MCF 10A (cell line): Measurements from ENCODE around the gene GOSR2. TPM values are rescaled to one million over a fixed set of nuclear protein-coding genes. Genes with fewer than 3 reads are reported as not detected.

Experiments used
- BruUV-seq: library from RNA; stranded (reverse); fragments of 400-500 nt; replicated peaks from 2 replicates; lab custom pipeline; 2021; lab: Mats Ljungman, UMichigan
- CTCF ChIA-PET: fragments of 300-600 bp; sonication (Branson Sonifier 250); formaldehyde crosslinking; extraction: SDS; loops from one replicate; lab custom pipeline; 2021; ENCODE audit warnings: antibody characterized with exemption, inconsistent platforms; lab: Yijun Ruan, JAX
- POLR2A ChIA-PET: fragments of 300-600, 350-650 bp; sonication (Branson Sonifier 250); formaldehyde crosslinking; extraction: SDS; loops from one replicate; lab custom pipeline; 2020; ENCODE audit warnings: antibody characterized with exemption, inconsistent platforms; lab: Yijun Ruan, JAX
- DNase-seq: peaks from one replicate; pipeline ENCODE4 v3.0.0-alpha.2; 2018; ENCODE audit not compliant: unreplicated experiment
- H3K27ac Mint-ChIP-seq: one replicate; pipeline ENCODE4 v1.8.0; 2022; ENCODE audit warnings: mild to moderate bottlenecking, low read depth, mixed read lengths; ENCODE audit not compliant: unreplicated experiment
- H3K27me3 Mint-ChIP-seq: one replicate; pipeline ENCODE4 v1.8.0; 2022; ENCODE audit warnings: mixed read lengths; ENCODE audit not compliant: insufficient read depth, unreplicated experiment
- H3K36me3 Mint-ChIP-seq: one replicate; pipeline ENCODE4 v1.8.0; 2022; ENCODE audit warnings: mild to moderate bottlenecking, moderate library complexity, mixed read lengths; ENCODE audit not compliant: insufficient read depth, unreplicated experiment
- H3K4me1 Mint-ChIP-seq: one replicate; pipeline ENCODE4 v1.8.0; 2022; ENCODE audit warnings: mixed read lengths; ENCODE audit not compliant: insufficient read depth, unreplicated experiment
- H3K4me3 Mint-ChIP-seq: one replicate; pipeline ENCODE4 v1.8.0; 2022; ENCODE audit warnings: mild to moderate bottlenecking, moderate library complexity, mixed read lengths; ENCODE audit not compliant: unreplicated experiment
- H3K9me3 Mint-ChIP-seq: one replicate; pipeline ENCODE4 v1.8.0; 2022; ENCODE audit warnings: mixed read lengths; ENCODE audit not compliant: unreplicated experiment
- intact Hi-C: fragments of 100-400 bp; cut with micrococcal nuclease; formaldehyde crosslinking; loops from 2 replicates; pipeline ENCODE4 v1.14.1; 2022
- total RNA-seq: library from RNA; stranded (reverse); gene quantifications from 2 replicates; pipeline ENCODE4 v1.2.3, GENCODE V29; 2022
- TF ChIP-seq, protein P1 (sequence below): fragments of 200-600 bp; IDR thresholded peaks from one replicate; pipeline ENCODE4 v1.8.0; 2022; ENCODE audit warnings: antibody characterized with exemption, mild to moderate bottlenecking; ENCODE audit not compliant: unreplicated experiment

GOSR2 gene
- total RNA-seq, 1 experiment from 2014 or later: 78.3 TPM

DNA sequence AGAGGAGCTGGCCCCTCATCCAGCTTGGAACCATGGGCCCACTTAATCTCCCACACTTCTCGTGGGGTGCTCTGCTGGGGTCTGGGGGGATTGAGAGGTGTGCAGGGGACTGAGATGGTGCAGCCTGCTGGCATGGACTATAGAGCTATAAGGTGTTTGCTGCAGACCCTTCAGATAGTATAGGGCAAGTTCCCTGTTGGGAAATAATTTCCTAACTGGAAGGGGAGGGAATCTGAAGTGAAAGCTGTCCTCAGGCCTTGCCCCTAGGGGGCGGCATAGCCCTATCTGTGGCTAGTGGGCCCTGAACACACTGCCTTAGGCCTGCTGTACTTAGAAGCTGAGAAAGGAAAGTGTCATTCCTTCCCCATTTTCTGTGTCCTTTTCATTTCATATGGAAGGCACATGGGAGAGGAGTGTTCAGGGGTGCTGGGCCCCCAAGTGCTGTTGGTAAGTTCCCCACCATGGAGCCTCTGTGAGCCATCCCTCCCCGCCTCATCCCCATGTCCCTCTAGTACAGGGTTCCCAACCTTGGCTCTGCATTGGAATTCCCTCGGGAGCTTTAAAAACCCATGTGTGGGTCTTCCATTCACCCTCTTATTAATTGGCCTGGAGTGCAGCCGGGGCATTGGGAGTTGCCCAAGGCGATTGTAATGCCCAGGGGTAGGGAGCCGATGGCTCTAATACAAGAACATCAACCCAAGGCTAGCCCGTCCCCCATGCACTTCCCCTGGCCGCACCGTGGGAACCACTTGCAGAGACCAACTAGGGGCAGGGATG lies 19.7 kb downstream of the GOSR2 start:
- ChIA-PET POLR2A (interaction anchor here (0.7 to 1.9 kb wide), 3 partner anchors 11 to 54 kb away, joined by 3 to 4 read pairs (median 3); no protein-coding TSS in a partner anchor), CTCF (interaction anchor here (0.5 to 1.8 kb wide), 15 partner anchors 9 to 1077 kb away, joined by 3 to 6 read pairs (median 4); no protein-coding TSS in a partner anchor)
- Mint-ChIP-seq H3K27me3 (no peaks in the 10 kb centered on the region), H3K4me1 (no peaks in the 10 kb centered on the region), H3K27ac (no peak overlapping the region), H3K36me3 (peaks cover 46% of the 10 kb centered on the region), H3K4me3 (no peak overlapping the region), H3K9me3 (no peaks in the 10 kb centered on the region)
- DNase-seq: peak; percentile 77
- BruUV-seq: no TSS peak
- TF ChIP-seq, protein P1, sequence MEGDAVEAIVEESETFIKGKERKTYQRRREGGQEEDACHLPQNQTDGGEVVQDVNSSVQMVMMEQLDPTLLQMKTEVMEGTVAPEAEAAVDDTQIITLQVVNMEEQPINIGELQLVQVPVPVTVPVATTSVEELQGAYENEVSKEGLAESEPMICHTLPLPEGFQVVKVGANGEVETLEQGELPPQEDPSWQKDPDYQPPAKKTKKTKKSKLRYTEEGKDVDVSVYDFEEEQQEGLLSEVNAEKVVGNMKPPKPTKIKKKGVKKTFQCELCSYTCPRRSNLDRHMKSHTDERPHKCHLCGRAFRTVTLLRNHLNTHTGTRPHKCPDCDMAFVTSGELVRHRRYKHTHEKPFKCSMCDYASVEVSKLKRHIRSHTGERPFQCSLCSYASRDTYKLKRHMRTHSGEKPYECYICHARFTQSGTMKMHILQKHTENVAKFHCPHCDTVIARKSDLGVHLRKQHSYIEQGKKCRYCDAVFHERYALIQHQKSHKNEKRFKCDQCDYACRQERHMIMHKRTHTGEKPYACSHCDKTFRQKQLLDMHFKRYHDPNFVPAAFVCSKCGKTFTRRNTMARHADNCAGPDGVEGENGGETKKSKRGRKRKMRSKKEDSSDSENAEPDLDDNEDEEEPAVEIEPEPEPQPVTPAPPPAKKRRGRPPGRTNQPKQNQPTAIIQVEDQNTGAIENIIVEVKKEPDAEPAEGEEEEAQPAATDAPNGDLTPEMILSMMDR: peak; percentile 72
- intact Hi-C loops: loop anchor here (1.0 to 10.0 kb wide), 2 partner anchors 59 to 372 kb away; no protein-coding TSS in a partner anchor

GRCh38 chr17:46943218-46943500 lies 20.2 kb downstream of the GOSR2 start:
- no peaks in the 10 kb centered on the region for H3K4me1 Mint-ChIP-seq
- H3K27me3 Mint-ChIP-seq: no peaks in the 10 kb centered on the region
- TF ChIP-seq, protein P1: no peak
- no peak for DNase-seq
- no peaks in the 10 kb centered on the region for H3K9me3 Mint-ChIP-seq
- ChIA-PET POLR2A (interaction anchor here (0.7 kb wide), 1 partner anchor 11 kb away, joined by 3 read pairs; no protein-coding TSS in a partner anchor), CTCF (interaction anchor here (0.6 to 1.8 kb wide), 8 partner anchors 8 to 1077 kb away, joined by 3 to 6 read pairs (median 4); no protein-coding TSS in a partner anchor)
- peaks cover 45% of the 10 kb centered on the region for H3K36me3 Mint-ChIP-seq
- no peak overlapping the region for H3K4me3 Mint-ChIP-seq
- H3K27ac Mint-ChIP-seq: no peak overlapping the region
- no TSS peak for BruUV-seq
- intact Hi-C loops: loop anchor here (10.0 kb wide), 1 partner anchor 372 kb away; no protein-coding TSS in a partner anchor

- Mint-ChIP-seq H3K36me3 (peaks cover 39% of the 10 kb centered on the region), H3K4me1 (no peaks in the 10 kb centered on the region), H3K27ac (no peak overlapping the region), H3K27me3 (no peaks in the 10 kb centered on the region), H3K9me3 (no peaks in the 10 kb centered on the region), H3K4me3 (no peak overlapping the region)
- no TSS peak for BruUV-seq
- DNase-seq: no peak
- TF ChIP-seq, protein P1: no peak
- ChIA-PET CTCF (interaction anchor here (0.6 to 0.7 kb wide), 2 partner anchors 9 to 57 kb away, joined by 3 read pairs; no protein-coding TSS in a partner anchor), POLR2A (interaction anchor here (1.2 kb wide), 1 partner anchor 9 kb away, joined by 3 read pairs; no protein-coding TSS in a partner anchor)
- intact Hi-C loops: loop anchor here (10.0 kb wide), 1 partner anchor 371 kb away; no protein-coding TSS in a partner anchor
Observed at GRCh38 chr17:46943501-46944393, 20.8 kb downstream of the GOSR2 start.
